GM12878 (cell line): ENCODE data around the gene EIF5. TPM values are rescaled to one million over a fixed set of nuclear protein-coding genes. Genes with fewer than 3 reads are reported as not detected.

ENCODE experiments used
- ATAC-seq: fragments of 200-7000 bp; cut with Tn5 transposase; 3 replicates; pipeline ENCODE4 v1.9.1; 2020; ENCODE audit warnings: mild to moderate bottlenecking, moderate library complexity
- BruUV-seq: library from RNA; stranded (reverse); fragments of 400-500 nt; replicated peaks from 2 replicates; lab custom pipeline; 2021; lab: Mats Ljungman, UMichigan
- CTCF ChIA-PET: fragments of 300-600 bp; sonication (Branson Sonifier 250); formaldehyde crosslinking; extraction: SDS; loops from one replicate; lab custom pipeline; 2021; ENCODE audit warnings: inconsistent platforms; lab: Yijun Ruan, JAX
- POLR2A ChIA-PET: fragments of 350-600 bp; formaldehyde crosslinking; extraction: SDS; loops from one replicate; lab custom pipeline; 2021; ENCODE audit warnings: inconsistent platforms; lab: Charles Lee
- RAD21 ChIA-PET: fragments of 300-600 bp; sonication (Branson Sonifier 250); formaldehyde crosslinking; loops from one replicate; lab custom pipeline; 2023; ENCODE audit warnings: antibody characterized with exemption; ENCODE audit not compliant: unreplicated experiment; lab: Charles Lee
- SMC1A ChIA-PET: fragments of 300-600 bp; sonication (Branson Sonifier 250); formaldehyde crosslinking; loops from one replicate; lab custom pipeline; 2023; ENCODE audit not compliant: unreplicated experiment, uncharacterized antibody; lab: Charles Lee
- DNase-seq: peaks from one replicate; pipeline ENCODE4 v3.0.0-alpha.2; 2011; ENCODE audit warnings: low read depth, low spot score
- FAIRE-seq: peaks from 3 replicates; lab custom pipeline; 2011; peaks lifted over from hg19 to GRCh38; lab: Jason Lieb, UNC
- H2AFZ ChIP-seq: 2 replicates; pipeline ENCODE4 v1.6.0; 2011; ENCODE audit warnings: low read depth, low read length, control low read depth; ENCODE audit not compliant: control insufficient read depth
- H3K27ac ChIP-seq: 2 replicates; pipeline ENCODE4 v1.5.1; 2011; ENCODE audit warnings: control low read depth; ENCODE audit not compliant: control insufficient read depth, insufficient read depth
- H3K27me3 ChIP-seq, 2 experiments: replicated peaks in 1 of 2; 2 replicates each; pipeline versions ENCODE4 v1.6.0 to v1.6.1; 2011; ENCODE audit warnings: low read length in 1 of 2; ENCODE audit not compliant: control insufficient read depth in 2 of 2, insufficient read depth in 2 of 2
- H3K36me3 ChIP-seq, 2 experiments: 2 replicates each; pipeline ENCODE4 v1.5.1; 2011; ENCODE audit warnings: low read length in 1 of 2; ENCODE audit not compliant: control insufficient read depth in 2 of 2, insufficient read depth in 2 of 2
- H3K4me1 ChIP-seq: 2 replicates; pipeline ENCODE4 v1.6.1; 2011; ENCODE audit warnings: mild to moderate bottlenecking, low read length, moderate library complexity, mixed read lengths; ENCODE audit not compliant: control insufficient read depth, insufficient read depth
- H3K4me2 ChIP-seq: 2 replicates; pipeline ENCODE4 v1.6.0; 2011; ENCODE audit warnings: control low read depth; ENCODE audit not compliant: control insufficient read depth, insufficient read depth
- H3K4me3 ChIP-seq: fragments of 200-600 bp; sonication (generic); 2 replicates; pipeline ENCODE4 v1.5.1; 2016
- H3K79me2 ChIP-seq: 2 replicates; pipeline ENCODE4 v1.6.0; 2011; ENCODE audit warnings: low read length; ENCODE audit not compliant: control insufficient read depth, insufficient read depth
- H3K9ac ChIP-seq: 2 replicates; pipeline ENCODE4 v1.8.0; 2011; ENCODE audit warnings: low read length, control low read depth, mixed read lengths; ENCODE audit not compliant: control insufficient read depth, insufficient read depth
- H3K9me3 ChIP-seq: replicated peaks from 3 replicates; pipeline ENCODE4 v1.5.1; 2011; ENCODE audit warnings: mild to moderate bottlenecking, low read length; ENCODE audit not compliant: control insufficient read depth, insufficient read depth
- H4K20me1 ChIP-seq: 2 replicates; pipeline ENCODE4 v1.6.0; 2011; ENCODE audit not compliant: control insufficient read depth, insufficient read depth
- ASH2L ChIP-seq: fragments of 300-600, 200-600 bp; sonication (generic); IDR thresholded peaks from 2 replicates; pipeline ENCODE4 v1.6.1; 2017; ENCODE audit warnings: low read depth, mild to moderate bottlenecking, borderline replicate concordance
- CBX3 ChIP-seq: fragments of 200-600 bp; sonication (generic); IDR thresholded peaks from 2 replicates; pipeline ENCODE4 v1.6.1; 2016; ENCODE audit warnings: low read depth, borderline replicate concordance
- RAD51 ChIP-seq: fragments of 450-650 bp; IDR thresholded peaks from 2 replicates; pipeline ENCODE4 v1.6.1; 2016; ENCODE audit warnings: moderate library complexity, mild to moderate bottlenecking, inconsistent platforms
- SIX5 ChIP-seq: IDR thresholded peaks from 2 replicates; pipeline ENCODE4 v1.6.1; 2011; ENCODE audit warnings: mild to moderate bottlenecking, low read depth, low read length, moderate library complexity; ENCODE audit not compliant: severe bottlenecking
- SMC3 ChIP-seq: IDR thresholded peaks from 2 replicates; pipeline ENCODE4 v1.6.1; 2011; ENCODE audit warnings: low read length, improper control_type of control experiment, borderline replicate concordance
- SREBF1 ChIP-seq: IDR thresholded peaks from 2 replicates; pipeline ENCODE4 v1.6.1; 2012; ENCODE audit warnings: mild to moderate bottlenecking, low read length
- TCF7 ChIP-seq: IDR thresholded peaks from 2 replicates; pipeline ENCODE4 v1.6.1; 2014; ENCODE audit warnings: antibody characterized with exemption, borderline replicate concordance
- ZNF592 ChIP-seq: fragments of 450-650 bp; IDR thresholded peaks from 2 replicates; pipeline ENCODE4 v1.6.1; 2017; ENCODE audit warnings: mild to moderate bottlenecking, moderate library complexity
- WGBS: methylation state at CpG from one replicate; pipeline ENCODE4 v1.1.6; 2016; ENCODE audit warnings: low lambda C conversion rate; ENCODE audit not compliant: insufficient replicate concordance, insufficient coverage; ENCODE audit errors: missing lambda C conversion rate; 5-methylcytosine and 5-hydroxymethylcytosine counted together
- in situ Hi-C: fragments of 300-500 bp; cut with MboI; formaldehyde crosslinking; loops from 9 replicates; pipeline ENCODE4 v1.14.3; 2018; ENCODE audit warnings: mixed read lengths
- intact Hi-C: fragments of 100-400 bp; cut with micrococcal nuclease; formaldehyde crosslinking; loops from one replicate; pipeline ENCODE4 v1.14.2; 2022; ENCODE audit not compliant: unreplicated experiment
- polyA plus RNA-seq, 11 experiments: library from polyadenylated mRNA; depleted of rRNA in 4 of 11; unstranded in 6 of 11; stranded (reverse) in 5 of 11; fragments of >200 nt; fragmentation: Nextera tagmentation in 4 of 11; fragmentation: Illumina TruSeq in 1 of 11; extraction: Ambion mirVana in 4 of 11; extraction: Trizol in 1 of 11; gene quantifications; 1 replicate in 1 of 11; 2 replicates in 10 of 11; pipeline versions ENCODE4 v1.2.1 to v1.2.3, GENCODE V29; 2011 to 2016; ENCODE audit warnings: inconsistent platforms in 2 of 11, missing spikeins in 2 of 11, low read depth in 1 of 11
- total RNA-seq, 4 experiments: library from RNA; depleted of rRNA in 3 of 4; stranded (reverse); fragments of >200 nt in 3 of 4; fragmentation: Illumina TruSeq in 1 of 4; extraction: Trizol in 1 of 4; gene quantifications; 2 replicates each; pipeline versions ENCODE4 v1.2.1 to v1.2.3, GENCODE V29; 2013 to 2021

Gene EIF5
- total and polyA plus RNA-seq, 10 of the 15 experiments (the other 5 are each of a cell fraction or from before 2014, with no cell fraction given): 51.2 to 360 (median 115) TPM

- intact Hi-C loops: loop anchor here (5.0 kb wide), 1 partner anchor 52 kb away; the partner anchor contains the start of gene EIF5
- no peak; the same call in 2 of the 3 replicates for ATAC-seq
- POLR2A ChIA-PET: interaction anchor here (0.6 to 2.2 kb wide), 6 partner anchors 10 to 227 kb away, joined by 3 to 6 read pairs (median 3); no protein-coding TSS in a partner anchor
- TF ChIP-seq RAD51: no peak
- TF ChIP-seq, all 136 proteins: peak for 0
- H4K20me1 ChIP-seq: peaks cover 2% of the 10 kb centered on the region; the same call in 1 of the 2 replicates
- H2AFZ ChIP-seq: peak overlapping the region; percentile 97
- 11% methylated on average over 31 of the region's 31 CpGs for WGBS
- peak overlapping the region; percentile 91 for H3K9ac ChIP-seq
- peak overlapping the region; percentile 97 for H3K4me2 ChIP-seq
- H3K9me3 ChIP-seq: no peaks in the 10 kb centered on the region
- SMC1A ChIA-PET: no interaction called here
- no peak for FAIRE-seq
- no peak for DNase-seq
- BruUV-seq: no TSS peak
- in situ Hi-C loops: no loop called here
- H3K4me1 ChIP-seq: peaks cover 13% of the 10 kb centered on the region
- H3K79me2 ChIP-seq: peaks cover 46% of the 10 kb centered on the region
- H3K4me3 ChIP-seq: peak overlapping the region; percentile 91
- H3K36me3 ChIP-seq: no peaks in the 10 kb centered on the region
- CTCF ChIA-PET: interaction anchor here (0.6 to 0.8 kb wide), 3 partner anchors 41 to 237 kb away, joined by 3 read pairs; no protein-coding TSS in a partner anchor
- no peaks in the 10 kb centered on the region for H3K27me3 ChIP-seq
- RAD21 ChIA-PET: interaction anchor here (0.5 to 1.1 kb wide), 3 partner anchors 9 to 59 kb away, joined by 3 to 5 read pairs (median 3); partner anchors contain the start of gene EIF5
- peak overlapping the region; percentile 86 for H3K27ac ChIP-seq
These were observed 50.6 kb downstream of the EIF5 start for GRCh38 chr14:103384450-103385151.

GRCh38 chr14:103385152-103385928 is 51.3 kb downstream of the EIF5 start, which contains the start of gene MARK3:
Gene MARK3, plus strand, starts transcription at chr14:103385415. Its CDS starts 615 bp downstream, at chr14:103386030.
- Histone ChIP-seq H2AFZ (peak within 1 kb of the TSS; percentile 97), H3K79me2 (peaks cover 50% of the 10 kb centered on the region), H3K9me3 (no peaks in the 10 kb centered on the region), H3K4me3 (peak within 1 kb of the TSS; percentile 91), H3K4me1 (peaks cover 13% of the 10 kb centered on the region), H3K27me3 (no peaks in the 10 kb centered on the region), H3K36me3 (no peaks in the 10 kb centered on the region), H3K27ac (peak within 1 kb of the TSS; percentile 86), H3K4me2 (peak within 1 kb of the TSS; percentile 97), H4K20me1 (peaks cover 2% of the 10 kb centered on the region; the same call in 1 of the 2 replicates), H3K9ac (peak within 1 kb of the TSS; percentile 91)
- WGBS: under 1% methylated on average over 68 of the region's 91 CpGs
- peak; percentile 82 for FAIRE-seq
- intact Hi-C loops: loop anchor here (5.0 kb wide), 1 partner anchor 53 kb away; the partner anchor contains the start of gene EIF5
- SMC1A ChIA-PET: no interaction called here
- DNase-seq: peak; percentile 64
- RAD21 ChIA-PET: interaction anchor here (1.1 kb wide), 1 partner anchor 51 kb away, joined by 5 read pairs; the partner anchor contains the start of gene EIF5
- in situ Hi-C loops: no loop called here
- ATAC-seq: peak; percentile 95
- no TSS peak for BruUV-seq
- CTCF ChIA-PET: interaction anchor here (0.6 to 0.8 kb wide), 2 partner anchors 50 to 236 kb away, joined by 3 read pairs; no protein-coding TSS in a partner anchor
- POLR2A ChIA-PET: interaction anchor here (0.6 to 2.2 kb wide), 6 partner anchors 9 to 179 kb away, joined by 3 to 6 read pairs (median 3); partner anchors contain the start of gene EIF5
- TF ChIP-seq SMC3 (no peak), ASH2L (no peak), TCF7 (no peak), ZNF592 (no peak), CBX3 (no peak), SREBF1 (no peak), SIX5 (peak; percentile 30)
